ENCODE data around the gene SEMA4A. TPM values are rescaled to one million over a fixed set of nuclear protein-coding genes. Genes with fewer than 3 reads are reported as not detected.

SEMA4A gene
- total and polyA plus RNA-seq, 9 of the 15 experiments (the other 6 are each of a cell fraction or from before 2014, with no cell fraction given) = 0.04 to 1.7 (median 0.45) TPM

- Histone ChIP-seq H3K9me1 (ENCODE audit: control insufficient read depth, insufficient read depth, low read length) (no peaks in the 10 kb centered on the region), H3K27me3 (ENCODE audit: control insufficient read depth in 2 of 2, insufficient read depth in 2 of 2, low read length in 2 of 2) (peaks cover 3 to 8% of the 10 kb centered on the region in 2 experiments; a peak in 1 of 5 replicates), H3K4me1 (replicated peaks in 1 of 2; ENCODE audit: control insufficient read depth in 2 of 2, insufficient read depth in 2 of 2, low read length in 2 of 2) (peaks cover 5 to 10% of the 10 kb centered on the region in 2 experiments; a peak in 4 of 5 replicates), H3K4me2 (ENCODE audit: insufficient read depth, low read length) (no peak overlapping the region), H3K79me2 (ENCODE audit: control insufficient read depth, insufficient read depth, low read length) (no peaks in the 10 kb centered on the region), H3K27ac (ENCODE audit: extremely low read depth, low read depth, low read length) (no peak overlapping the region), H3K36me3 (ENCODE audit: control insufficient read depth, insufficient read depth, low read length) (no peaks in the 10 kb centered on the region), H3K9me3 (replicated peaks; ENCODE audit: control insufficient read depth, insufficient read depth, low read depth, low read length) (no peaks in the 10 kb centered on the region), H2AFZ (ENCODE audit: low read depth, low read length) (peak overlapping the region; percentile 60; the same call in 1 of the 2 replicates), H3K9ac (ENCODE audit: insufficient read depth in 1 of 2, low read depth in 2 of 2, low read length in 2 of 2) (0 out of 4 replicates have a peak overlapping the region, but pooled peaks of 1 of the 2 experiments have one; percentile 45), H3K4me3 (no peak overlapping the region), H4K20me1 (replicated peaks; ENCODE audit: control insufficient read depth, insufficient read depth, low read length) (0 out of 2 replicates have a peak, but pooled peaks cover 6% of the 10 kb centered on the region)
- in situ Hi-C loops (cut with MboI) = loop anchor here (5.0 kb wide), 1 partner anchor 84 kb away; no protein-coding TSS in a partner anchor
- CTCF ChIA-PET (ENCODE audit: low intra/inter-chr PET ratio) = no interaction called here
- ATAC-seq (no peak), DNase-seq (ENCODE audit: extremely low read depth in 1 of 4, low spot score in 3 of 4) (no peak), FAIRE-seq (no peak)
- 22% methylated on average over 6 of the region's 6 CpGs for WGBS (ENCODE audit: insufficient coverage, low coverage, missing lambda C conversion rate)
- POLR2A ChIA-PET = interaction anchor here (0.7 to 1.1 kb wide), 6 partner anchors 8 to 133 kb away, joined by 3 to 5 read pairs (median 4); no protein-coding TSS in a partner anchor
- no TSS peak for BruUV-seq (replicated peaks)
- intact Hi-C loops (cut with micrococcal nuclease) = loop anchor here (5.0 kb wide), 2 partner anchors 44 to 64 kb away; partner anchors contain the start of genes PMF1 and SLC25A44
- TF ChIP-seq ZNF134 (CRISPR knock-in tag; conservative IDR thresholded peaks at IDR 0.05) = no peak
- TF ChIP-seq, protein P1, sequence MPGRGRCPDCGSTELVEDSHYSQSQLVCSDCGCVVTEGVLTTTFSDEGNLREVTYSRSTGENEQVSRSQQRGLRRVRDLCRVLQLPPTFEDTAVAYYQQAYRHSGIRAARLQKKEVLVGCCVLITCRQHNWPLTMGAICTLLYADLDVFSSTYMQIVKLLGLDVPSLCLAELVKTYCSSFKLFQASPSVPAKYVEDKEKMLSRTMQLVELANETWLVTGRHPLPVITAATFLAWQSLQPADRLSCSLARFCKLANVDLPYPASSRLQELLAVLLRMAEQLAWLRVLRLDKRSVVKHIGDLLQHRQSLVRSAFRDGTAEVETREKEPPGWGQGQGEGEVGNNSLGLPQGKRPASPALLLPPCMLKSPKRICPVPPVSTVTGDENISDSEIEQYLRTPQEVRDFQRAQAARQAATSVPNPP (IDR thresholded peaks at IDR 0.05; ENCODE audit: borderline replicate concordance, insufficient read depth, insufficient read length) = no peak
- no peak for TF ChIP-seq FOXM1 (IDR thresholded peaks at IDR 0.05; ENCODE audit: low read depth)
- no peak for TF ChIP-seq FOXM1 (CRISPR knock-in tag; IDR thresholded peaks at IDR 0.05; ENCODE audit: low read depth)
- no peak for TF ChIP-seq RREB1 (CRISPR knock-in tag; IDR thresholded peaks at IDR 0.05)
- TF ChIP-seq SMC3 (conservative IDR thresholded peaks at IDR 0.05; ENCODE audit: insufficient read depth, low read depth, low read length) = no peak
- TF ChIP-seq, protein P2, sequence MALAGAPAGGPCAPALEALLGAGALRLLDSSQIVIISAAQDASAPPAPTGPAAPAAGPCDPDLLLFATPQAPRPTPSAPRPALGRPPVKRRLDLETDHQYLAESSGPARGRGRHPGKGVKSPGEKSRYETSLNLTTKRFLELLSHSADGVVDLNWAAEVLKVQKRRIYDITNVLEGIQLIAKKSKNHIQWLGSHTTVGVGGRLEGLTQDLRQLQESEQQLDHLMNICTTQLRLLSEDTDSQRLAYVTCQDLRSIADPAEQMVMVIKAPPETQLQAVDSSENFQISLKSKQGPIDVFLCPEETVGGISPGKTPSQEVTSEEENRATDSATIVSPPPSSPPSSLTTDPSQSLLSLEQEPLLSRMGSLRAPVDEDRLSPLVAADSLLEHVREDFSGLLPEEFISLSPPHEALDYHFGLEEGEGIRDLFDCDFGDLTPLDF (CRISPR knock-in tag; IDR thresholded peaks at IDR 0.05) = no peak
- TF ChIP-seq KAT7 (CRISPR knock-in tag; IDR thresholded peaks at IDR 0.05; ENCODE audit: borderline replicate concordance) = no peak
- no peak for TF ChIP-seq MCM7 (IDR thresholded peaks at IDR 0.05)
- TF ChIP-seq ZNF174 (CRISPR knock-in tag; IDR thresholded peaks at IDR 0.05) = no peak
- TF ChIP-seq, protein P3, sequence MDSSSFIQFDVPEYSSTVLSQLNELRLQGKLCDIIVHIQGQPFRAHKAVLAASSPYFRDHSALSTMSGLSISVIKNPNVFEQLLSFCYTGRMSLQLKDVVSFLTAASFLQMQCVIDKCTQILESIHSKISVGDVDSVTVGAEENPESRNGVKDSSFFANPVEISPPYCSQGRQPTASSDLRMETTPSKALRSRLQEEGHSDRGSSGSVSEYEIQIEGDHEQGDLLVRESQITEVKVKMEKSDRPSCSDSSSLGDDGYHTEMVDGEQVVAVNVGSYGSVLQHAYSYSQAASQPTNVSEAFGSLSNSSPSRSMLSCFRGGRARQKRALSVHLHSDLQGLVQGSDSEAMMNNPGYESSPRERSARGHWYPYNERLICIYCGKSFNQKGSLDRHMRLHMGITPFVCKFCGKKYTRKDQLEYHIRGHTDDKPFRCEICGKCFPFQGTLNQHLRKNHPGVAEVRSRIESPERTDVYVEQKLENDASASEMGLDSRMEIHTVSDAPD (CRISPR knock-in tag; IDR thresholded peaks at IDR 0.05) = no peak
- no peak for TF ChIP-seq CBX3 (IDR thresholded peaks at IDR 0.05; ENCODE audit: borderline replicate concordance in 1 of 2, low read length in 2 of 2)
- no peak for TF ChIP-seq OTX1 (CRISPR knock-in tag; IDR thresholded peaks at IDR 0.05)
Measured at GRCh38 chr1:156148216-156148615, 5.2 kb upstream of the SEMA4A start.
